ENCODE measurements around the gene ZBTB16.

ZBTB16 gene

DNA sequence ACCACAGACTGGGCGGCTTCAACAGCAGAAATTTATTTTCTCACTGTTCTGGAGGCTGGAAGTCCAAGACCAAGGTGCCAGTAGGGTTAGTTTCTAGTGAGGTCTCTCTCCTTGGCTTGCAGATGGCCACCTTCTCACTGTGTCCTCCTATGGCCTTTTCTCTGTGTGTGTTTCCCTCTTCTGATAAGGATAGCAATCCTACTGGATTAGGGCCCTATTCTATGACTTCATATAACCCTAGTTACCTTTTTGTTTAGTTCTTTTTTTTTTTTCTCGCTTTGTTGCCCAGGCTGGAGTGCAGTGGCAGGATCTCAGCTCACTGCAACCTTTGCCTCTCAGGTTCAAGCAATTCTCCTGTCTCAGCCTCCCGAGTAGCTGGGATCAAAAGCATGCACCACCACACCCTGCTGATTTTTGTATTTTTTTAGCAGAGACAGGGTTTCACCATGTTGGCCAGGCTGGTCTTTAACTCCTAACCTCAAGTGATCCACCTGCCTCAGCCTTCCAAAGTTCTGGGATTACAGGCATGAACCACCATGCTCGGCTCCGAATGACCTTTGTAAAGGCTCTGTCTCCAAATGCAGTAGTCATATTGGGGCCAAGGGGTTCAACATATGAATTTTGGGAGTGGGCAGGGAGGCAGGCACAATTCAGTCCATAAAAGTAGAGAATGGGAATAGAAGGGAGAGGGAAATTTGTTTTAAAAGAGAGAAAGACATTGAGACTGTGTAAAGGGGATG, 211.2 kb downstream of the ZBTB16 start:
- DNase-seq = no peak

DNA sequence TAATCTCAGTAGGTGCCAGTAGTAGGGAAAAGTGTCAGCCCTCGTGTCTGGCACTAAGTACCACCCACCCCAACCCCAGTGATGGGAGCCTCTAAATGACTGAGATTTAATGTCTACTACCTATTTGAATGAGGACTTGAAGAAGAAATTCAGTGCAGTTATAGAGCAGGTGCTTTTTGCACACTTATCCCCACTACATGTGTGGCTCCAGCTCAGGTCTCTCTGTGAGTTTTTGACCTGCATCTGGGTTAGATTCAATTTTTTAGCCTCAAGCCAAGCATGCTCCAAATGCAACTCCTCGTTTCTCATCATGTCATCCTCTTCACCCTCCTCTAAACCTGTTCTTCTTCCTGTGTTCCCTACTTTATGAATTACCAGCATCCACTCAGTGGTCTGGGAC, 211.8 kb downstream of the ZBTB16 start:
- DNase-seq = no peak

GRCh38 chr11:114272311-114272710, 212.8 kb downstream of the ZBTB16 start:
- DNase-seq = no peak

DNA sequence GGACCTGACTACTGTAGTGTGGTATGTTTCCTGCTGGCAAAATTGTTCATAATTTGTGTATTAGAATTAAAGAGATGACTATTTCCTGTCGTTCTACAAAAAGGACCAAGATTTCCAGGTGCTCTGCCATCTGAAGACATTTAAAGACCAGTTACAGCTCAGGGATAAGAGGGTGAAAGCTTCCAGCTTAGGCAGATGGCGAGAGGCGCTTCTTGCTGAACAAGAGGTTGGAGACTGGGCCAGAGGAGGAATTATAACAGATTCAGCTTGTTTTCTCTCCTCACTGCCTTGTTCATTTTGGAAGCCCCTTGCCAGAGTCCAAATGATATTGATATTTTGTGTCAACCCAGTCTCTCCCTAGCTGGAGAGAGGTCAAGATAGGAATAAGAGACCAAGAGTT, 213.6 kb downstream of the ZBTB16 start:
- DNase-seq = no peak

DNA sequence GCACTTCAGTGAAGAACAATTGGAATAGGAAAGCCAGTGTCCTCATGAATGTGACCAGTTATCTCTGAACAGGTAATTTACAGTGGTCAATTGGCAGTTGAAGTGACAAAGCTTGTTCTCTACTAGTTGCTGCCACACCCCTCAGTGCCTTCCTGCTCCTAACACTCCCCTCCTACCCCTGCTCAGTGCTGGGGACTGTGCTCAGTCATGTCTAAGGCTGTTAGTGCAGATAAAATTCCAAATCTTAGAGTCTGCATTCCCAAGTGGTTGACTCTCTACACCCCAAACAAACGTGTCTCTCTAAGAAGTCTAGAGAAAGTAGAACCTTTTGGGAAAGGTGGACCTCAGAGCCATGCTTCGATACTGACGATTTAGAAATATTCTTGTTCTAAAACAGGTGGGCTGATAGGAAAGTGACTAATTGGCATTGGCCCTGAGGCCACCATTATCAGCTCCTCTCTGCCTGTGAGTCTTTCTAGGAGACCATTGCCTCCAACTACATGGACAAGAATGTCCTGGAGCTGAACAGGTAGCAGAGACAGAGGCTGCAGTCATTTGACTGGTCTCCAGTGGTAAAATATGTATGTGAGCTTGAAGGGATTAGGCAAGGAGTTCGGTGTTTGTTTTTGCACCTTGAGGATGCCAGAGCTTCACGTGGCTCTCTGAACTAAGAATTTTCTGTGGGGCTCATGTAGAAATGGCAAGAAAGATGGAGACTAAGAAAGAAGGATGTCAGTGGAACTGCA, 214.6 kb downstream of the ZBTB16 start:
- no peak for DNase-seq

DNA sequence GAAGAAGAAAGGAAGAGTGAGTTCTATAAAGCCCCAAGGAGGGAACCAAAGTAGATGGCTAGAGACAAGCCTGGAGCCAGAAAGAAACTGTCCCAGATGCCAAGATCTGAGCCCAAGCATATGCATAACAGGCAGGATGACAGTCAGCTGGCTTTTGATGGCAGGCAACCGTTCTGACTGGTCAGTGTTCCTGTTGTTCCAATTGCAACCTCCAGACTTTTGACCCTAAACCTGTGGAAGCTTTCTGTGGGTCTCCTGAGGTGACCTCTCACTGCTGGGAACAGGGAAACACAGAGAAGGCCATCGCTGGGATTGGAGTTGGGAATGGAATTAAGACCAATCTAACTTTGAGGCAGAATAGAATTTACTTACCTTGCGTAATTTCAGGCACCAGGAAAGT, 215.1 kb downstream of the ZBTB16 start:
- no peak for DNase-seq

GRCh38 chr11:114275280-114275679, 215.8 kb downstream of the ZBTB16 start:
- DNase-seq = no peak

- no peak for DNase-seq
These were observed 216.6 kb downstream of the ZBTB16 start for GRCh38 chr11:114276077-114276476.

DNA sequence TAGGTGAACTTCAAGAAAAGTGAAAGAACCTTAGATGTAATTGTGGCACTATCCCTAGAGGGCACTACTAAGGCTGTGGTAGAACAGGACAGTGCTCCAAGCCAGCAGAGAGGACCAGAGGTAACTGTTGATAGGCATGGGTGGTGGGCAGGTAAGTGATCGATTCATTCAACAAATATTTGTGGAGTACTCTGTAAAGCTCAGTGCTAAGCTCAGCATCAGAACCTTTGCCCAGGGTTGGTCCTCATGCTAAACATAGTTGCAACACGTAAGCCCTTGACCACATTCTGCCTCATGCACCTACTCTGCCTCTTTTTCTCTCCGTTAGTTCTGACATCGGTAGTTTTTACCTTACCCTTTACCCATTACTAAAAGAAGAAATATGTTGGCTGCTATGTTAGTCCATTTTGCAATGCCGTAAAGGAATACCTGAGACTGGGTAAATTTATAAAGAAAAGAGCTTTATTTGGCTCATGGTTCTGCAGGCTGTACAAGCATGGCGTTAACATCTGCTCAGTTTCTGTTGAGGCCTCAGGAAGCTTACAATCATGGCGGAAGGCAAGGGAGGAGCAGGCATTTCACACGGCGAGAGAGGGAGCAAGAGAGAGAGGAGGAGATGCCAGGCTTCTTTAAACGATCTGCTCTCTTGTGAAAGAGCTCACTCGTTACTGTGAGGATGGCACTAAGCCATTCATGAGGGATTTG, 218.3 kb downstream of the ZBTB16 start:
- no peak for DNase-seq

GRCh38 chr11:114278342-114279065, 219.0 kb downstream of the ZBTB16 start:
- no peak for DNase-seq

DNA sequence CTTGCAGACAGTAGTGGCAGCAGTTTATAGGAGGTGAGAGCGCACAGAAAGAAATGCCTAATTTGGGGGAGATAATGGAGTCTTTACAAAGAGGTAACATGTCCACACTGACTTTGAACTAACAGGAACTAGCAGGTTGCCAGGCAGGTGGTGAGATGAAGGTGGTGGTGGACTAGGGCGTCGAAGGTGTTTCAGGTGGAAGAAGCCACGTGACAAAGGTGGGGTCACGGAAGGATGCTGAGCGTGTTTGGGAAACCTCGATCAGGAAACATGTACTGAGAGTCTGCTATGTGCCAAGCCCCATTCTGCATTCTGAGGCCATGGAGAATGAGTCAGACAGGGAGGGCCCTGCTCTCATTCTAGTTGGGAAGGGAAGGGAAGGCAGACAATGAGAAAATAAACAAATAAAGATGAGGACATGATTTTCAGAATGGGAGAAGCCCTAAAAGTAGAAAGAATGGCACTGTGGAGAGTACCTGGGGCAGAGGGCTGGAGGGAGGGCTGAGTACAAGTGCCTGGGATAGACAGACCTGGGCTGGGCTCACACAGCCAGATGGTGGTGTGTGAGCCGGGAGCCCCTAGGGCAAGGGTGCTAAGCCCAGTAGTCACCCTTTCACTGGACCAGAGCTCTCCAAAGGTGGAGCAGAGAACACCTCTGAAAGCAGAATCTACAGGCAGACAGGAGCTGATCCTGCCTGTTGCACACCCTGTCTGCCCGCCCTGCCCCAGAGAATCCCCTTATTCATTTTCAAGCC, 220.5 kb downstream of the ZBTB16 start:
- DNase-seq = no peak

- DNase-seq = no peak
These were observed 221.2 kb downstream of the ZBTB16 start for GRCh38 chr11:114280696-114281095.

DNA sequence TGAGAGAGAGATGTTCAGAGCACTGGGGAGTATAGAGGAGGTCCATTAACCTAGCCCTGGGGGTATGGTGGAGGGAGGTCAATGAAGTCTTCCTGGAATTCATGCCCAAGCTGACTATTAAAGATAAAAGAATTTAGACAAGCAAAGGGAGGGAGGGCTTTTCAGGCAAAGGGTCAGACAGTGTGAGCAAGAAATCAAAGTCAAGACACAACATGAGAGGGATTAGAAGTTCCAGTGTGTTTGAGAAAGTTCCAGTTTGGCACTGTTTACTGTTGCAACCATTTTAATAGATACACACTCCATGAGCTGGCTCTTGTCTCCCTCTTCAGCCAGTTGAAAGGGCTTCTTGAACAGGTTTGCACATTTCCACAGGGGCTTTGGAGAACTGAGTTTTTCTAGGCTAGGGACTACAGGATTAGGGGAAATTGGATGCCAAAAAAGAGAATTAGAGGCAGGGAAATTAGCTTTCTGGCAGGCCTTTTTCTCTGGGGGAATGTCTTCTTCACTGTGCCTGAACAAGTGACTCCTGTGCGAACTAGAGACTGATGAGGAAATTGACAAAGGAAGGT, 222.0 kb downstream of the ZBTB16 start:
- DNase-seq = no peak

DNA sequence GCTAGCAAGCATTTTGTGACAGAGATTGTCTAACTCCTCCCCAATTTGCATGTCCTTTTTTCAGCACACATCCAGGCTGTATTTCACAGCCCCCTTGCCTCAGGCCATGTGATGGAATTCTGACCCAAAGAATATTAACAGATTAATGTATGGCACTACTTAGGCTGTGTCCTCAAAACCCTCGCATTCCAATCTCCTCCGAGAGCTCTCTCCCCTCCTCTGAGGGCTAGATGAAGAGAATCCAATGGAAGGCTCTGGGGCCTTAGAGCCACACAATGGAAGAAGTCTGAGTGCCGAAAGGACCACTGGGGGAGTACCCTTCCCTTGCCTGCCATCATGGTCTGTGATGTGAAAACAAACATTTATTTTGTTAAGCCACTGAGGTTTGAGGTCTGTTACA, 223.0 kb downstream of the ZBTB16 start:
- no peak for DNase-seq

DNA sequence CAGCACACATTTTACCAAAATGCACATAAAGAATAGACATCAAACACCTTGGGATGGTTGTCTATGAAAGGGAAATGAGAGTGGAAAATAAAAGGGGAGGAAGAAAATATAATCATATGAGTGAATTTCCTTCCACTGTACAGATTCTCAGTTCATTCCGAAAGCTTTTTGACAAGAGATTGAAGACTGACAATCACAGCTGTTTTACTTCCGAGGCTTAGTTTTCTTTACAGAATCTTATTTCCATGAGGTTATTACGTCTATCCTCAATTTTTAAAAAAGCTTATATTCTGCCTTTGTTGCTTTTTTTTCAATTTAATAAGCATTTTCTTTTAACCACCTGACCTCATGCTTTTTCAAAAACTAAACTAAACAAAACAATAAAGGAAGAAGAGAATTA, 223.9 kb downstream of the ZBTB16 start:
- no peak for DNase-seq

DNA sequence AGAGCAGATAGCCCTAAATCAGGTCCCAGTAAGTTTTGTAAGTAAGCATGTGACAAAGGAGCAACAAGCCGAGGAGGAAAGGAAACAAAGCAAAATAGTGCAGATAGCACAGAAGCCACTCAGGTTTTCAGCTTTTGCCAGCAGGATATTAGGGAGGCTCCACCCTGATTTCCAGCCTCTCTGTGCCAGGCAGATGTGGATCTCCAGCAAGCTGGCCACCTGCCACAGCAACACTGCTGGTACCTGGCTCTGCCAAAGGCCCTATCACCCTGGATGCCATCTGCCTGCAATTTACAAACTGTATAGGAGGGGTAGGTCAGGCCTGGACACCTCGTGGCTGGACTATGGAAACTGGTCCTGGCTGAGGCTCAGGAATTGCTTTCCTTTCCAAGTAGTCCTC, 224.5 kb downstream of the ZBTB16 start:
- no peak for DNase-seq

GRCh38 chr11:114284914-114285313, 225.4 kb downstream of the ZBTB16 start:
- no peak for DNase-seq

- DNase-seq = no peak
These were observed 226.1 kb downstream of the ZBTB16 start for GRCh38 chr11:114285599-114285998.

- no peak for DNase-seq
These were observed 226.7 kb downstream of the ZBTB16 start for GRCh38 chr11:114286229-114286628.

GRCh38 chr11:114287154-114287553, 227.6 kb downstream of the ZBTB16 start:
- DNase-seq = no peak

DNA sequence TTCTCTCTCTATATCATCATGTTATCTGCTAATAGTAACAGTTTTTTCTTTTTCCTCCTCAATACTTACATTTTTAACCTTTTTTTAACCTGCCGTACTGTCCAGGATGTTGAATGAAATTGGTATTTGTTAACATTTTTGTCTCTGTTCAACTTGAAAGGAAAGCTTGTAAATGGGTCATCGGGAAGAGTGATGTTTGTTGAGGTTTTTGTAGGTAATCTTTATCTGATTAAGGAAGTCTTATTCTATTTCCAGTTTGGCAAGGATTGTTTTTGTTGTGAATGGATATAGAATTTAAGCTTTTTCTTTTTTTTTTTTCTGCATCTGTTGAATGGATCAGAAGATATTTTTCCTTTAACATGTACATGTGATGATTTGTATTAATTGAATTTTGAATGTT, 228.6 kb downstream of the ZBTB16 start:
- DNase-seq = no peak

DNA sequence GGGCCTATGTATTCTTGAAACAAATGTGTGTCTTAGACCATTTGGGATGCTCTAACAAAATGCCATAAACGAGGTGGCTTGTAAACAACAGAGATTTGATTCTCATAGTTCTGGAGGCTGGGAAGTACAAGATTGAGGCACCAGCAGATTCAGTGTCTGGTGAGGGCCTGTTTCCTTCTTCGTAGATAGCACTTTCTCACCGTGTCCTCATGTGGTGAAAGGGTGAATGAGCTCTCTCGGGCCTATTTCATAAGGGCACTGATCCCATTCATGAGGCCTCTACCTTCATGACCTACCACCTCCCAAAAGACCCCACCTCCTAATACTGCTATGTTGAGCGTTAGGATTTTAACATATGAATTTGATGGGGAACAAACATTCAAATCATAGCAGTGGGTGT, 230.3 kb downstream of the ZBTB16 start:
- no peak for DNase-seq
